ENCODE results near the gene ABCC4.

DNA sequence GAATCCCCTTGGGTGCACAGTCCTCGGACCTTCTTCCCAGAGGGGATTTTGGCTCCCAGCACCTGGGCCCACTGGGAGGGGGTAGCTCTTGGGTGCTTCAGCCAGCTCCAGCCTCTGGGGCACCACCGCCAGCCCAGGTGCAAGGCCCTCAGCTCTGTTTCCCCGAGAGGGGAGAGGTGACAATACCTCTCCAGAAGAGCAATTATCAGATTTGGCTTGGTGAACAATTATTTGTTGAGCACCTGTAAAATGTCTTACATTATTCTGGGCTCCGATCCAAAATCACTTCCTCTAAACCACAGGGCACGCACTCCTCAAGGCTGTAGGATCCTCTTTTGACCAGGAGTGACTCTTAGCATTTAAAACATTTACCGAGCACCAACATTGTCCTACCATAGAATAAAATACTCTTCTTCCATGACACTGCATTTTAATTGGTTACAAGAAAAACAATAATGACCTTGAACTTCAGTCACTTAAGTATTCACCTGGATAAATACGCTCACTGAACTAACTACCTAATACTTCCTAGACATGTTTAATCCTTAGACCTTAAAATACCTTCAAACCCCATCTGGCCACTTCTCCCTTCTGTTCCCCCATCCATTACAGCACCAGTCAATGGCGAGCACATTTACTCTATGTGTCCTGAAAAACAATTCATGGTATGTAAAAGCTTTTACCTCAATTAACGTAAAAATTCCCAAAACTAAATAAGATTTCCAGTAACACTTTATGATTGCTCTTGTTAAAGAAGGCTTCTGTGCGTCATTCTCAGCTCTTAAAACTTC, 54.8 kb downstream of the ABCC4 start:
- TF ChIP-seq, protein P1, sequence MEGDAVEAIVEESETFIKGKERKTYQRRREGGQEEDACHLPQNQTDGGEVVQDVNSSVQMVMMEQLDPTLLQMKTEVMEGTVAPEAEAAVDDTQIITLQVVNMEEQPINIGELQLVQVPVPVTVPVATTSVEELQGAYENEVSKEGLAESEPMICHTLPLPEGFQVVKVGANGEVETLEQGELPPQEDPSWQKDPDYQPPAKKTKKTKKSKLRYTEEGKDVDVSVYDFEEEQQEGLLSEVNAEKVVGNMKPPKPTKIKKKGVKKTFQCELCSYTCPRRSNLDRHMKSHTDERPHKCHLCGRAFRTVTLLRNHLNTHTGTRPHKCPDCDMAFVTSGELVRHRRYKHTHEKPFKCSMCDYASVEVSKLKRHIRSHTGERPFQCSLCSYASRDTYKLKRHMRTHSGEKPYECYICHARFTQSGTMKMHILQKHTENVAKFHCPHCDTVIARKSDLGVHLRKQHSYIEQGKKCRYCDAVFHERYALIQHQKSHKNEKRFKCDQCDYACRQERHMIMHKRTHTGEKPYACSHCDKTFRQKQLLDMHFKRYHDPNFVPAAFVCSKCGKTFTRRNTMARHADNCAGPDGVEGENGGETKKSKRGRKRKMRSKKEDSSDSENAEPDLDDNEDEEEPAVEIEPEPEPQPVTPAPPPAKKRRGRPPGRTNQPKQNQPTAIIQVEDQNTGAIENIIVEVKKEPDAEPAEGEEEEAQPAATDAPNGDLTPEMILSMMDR (IDR thresholded peaks at IDR 0.05): no peak
- no peak for TF ChIP-seq EP300 (IDR thresholded peaks at IDR 0.05)
- TF ChIP-seq POLR2AphosphoS5 (IDR thresholded peaks at IDR 0.05): no peak
- TF ChIP-seq POLR2A (IDR thresholded peaks at IDR 0.05): no peak

Measured in stomach (tissue), 4 donors.